Subcutaneous adipose tissue (tissue), 4 donors: ENCODE data around the gene RAP1GAP2. TPM values are rescaled to one million over a fixed set of nuclear protein-coding genes. Genes with fewer than 3 reads are reported as not detected.

Experiments used
- CTCF ChIP-seq: fragments of 450-650 bp; IDR thresholded peaks from one replicate; pipeline ENCODE4 v1.5.1; 2016; ENCODE audit warnings: low read depth, mild to moderate bottlenecking, control low read depth, antibody characterized with exemption, moderate library complexity
- total RNA-seq, 4 donors: library from RNA; depleted of rRNA; stranded (reverse); fragments of >200 nt; gene quantifications; one replicate each; pipeline ENCODE4 v1.1.0, GENCODE V29; 2016

RAP1GAP2 gene
- total RNA-seq, 4 donors from 2014 or later: 1.9 to 6.1 (median 3.4) TPM

DNA sequence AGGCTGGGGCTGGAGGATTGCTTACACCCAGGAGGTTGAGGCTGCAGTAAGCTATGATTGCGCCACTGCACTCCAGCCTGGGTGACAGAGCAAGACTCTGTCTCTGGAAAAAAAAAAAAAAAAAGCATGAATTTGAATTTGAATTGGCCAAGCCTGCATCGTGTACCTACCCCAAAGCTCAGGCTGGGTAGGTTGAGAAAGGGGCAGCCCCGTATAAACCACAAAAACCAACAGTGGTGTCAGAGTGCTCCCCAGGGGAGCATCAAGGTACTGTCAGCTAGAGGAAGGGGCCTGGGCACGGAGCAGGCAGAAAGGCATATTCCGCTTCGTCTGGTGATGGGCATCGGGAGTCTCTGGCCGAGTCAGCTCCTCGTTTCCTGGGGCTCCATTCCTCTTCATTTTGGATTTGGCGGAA, 40.9 kb downstream of the RAP1GAP2 start:
- no peak for TF ChIP-seq CTCF

GRCh38 chr17:2841606-2842005, 45.4 kb downstream of the RAP1GAP2 start:
- TF ChIP-seq CTCF: no peak

DNA sequence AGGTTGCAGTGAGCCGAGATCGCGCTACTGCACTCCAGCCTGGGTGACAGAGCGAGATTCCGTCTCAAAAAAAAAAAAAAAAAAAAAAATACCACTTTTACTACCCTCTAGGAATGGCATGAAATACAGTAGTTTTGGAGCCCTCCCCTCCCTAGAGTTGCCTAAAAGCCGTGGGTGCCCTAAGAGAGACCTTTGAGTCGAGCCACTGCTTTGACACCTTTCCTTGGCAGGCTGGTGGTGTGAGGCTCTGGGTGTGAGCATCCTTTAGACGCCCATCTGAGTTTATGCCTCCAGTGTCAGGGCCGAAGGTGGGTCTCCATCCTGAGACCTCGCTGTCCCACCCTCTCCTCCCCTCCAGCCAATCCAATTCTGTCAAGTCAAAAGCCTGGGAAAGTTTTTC, 46.2 kb downstream of the RAP1GAP2 start:
- TF ChIP-seq CTCF: no peak

- no peak for TF ChIP-seq CTCF
Observed at GRCh38 chr17:2844416-2844815, 48.2 kb downstream of the RAP1GAP2 start.

DNA sequence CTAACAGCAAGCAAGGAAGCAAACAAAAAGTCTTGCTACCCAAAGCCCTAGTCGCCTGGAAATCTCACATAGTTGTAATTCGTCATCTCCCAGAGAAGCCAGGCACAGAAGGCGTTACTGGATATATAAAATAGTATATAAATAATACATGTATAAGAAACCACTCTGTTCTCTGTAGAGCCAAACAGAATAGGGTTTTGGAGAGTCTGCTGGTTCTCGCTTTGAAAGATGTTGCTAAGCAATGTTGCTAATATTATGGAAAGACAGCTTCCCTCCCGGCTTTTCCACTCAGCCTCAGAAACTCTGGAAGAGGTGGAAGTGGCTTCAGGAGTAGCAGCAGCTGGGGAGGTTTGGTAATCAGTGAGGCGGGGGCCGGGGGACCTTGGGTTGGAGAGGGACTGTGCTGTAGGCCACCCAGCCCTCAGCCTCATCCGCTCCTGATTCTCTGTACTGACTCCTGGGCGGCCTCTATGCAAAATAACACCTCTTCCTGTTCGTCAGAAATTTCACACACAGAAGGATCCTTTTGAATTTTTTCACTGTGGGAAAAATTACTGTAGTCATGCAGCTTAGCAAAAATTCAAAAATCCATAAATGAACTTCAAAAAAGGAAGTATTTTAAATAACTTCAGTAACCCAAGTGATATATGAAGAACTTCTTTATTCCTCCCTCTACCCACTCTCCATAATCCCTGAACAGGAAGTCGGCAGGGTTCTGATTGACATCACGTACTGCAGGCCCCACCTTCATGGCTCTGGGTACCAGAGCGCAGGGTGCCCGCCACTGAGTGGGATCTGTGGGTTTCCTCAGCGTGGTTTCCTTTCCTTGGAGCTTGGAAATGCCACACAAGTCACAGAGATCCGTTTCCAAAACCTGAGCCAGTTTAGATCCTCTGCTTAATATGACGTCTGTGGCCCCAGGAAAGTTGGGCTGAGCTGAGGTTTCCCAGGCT, 51.4 kb downstream of the RAP1GAP2 start:
- no peak for TF ChIP-seq CTCF

DNA sequence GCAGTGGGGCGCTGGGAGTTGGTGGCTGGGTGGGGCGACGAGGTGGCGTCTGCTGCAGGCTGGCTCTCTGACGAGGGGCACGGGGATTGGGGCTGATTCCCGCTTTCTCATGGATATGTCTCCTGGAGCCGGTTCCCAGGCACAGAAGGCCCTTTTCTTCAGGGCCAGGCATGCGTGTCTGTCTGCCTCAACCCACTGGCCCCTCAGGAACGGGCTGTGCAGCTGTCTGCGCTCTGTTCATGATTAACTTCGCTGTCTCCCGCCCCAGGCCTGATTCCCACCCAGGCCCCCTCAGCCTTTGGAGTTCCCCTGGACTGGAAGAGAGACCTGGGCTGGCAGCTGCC, 53.1 kb downstream of the RAP1GAP2 start:
- TF ChIP-seq CTCF: no peak

DNA sequence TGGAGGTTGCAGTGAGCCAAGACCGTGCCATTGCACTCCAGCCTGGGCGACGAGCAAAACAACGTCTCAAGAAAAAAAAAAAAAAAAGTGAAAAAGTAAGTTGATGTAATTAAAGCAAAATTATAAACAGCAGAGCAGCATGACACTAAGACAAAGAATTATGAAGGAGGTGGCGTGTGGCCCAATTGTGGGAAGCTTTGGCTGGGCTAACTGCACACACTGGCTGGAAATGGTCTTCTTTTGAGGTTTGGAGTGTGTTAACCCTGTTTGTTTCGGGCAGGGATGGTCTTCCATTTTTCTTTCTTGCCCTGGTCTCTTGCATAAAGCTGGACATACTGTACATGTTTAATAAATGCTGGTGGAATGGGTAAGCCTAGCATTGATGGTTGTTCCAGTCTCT, 54.8 kb downstream of the RAP1GAP2 start:
- TF ChIP-seq CTCF: no peak
